Left kidney (tissue), 2 donors: ENCODE measurements around the gene RABL6. TPM values are rescaled to one million over a fixed set of nuclear protein-coding genes. Genes with fewer than 3 reads are reported as not detected.

ENCODE experiments used
- DNase-seq: peaks from one replicate; pipeline ENCODE4 v3.0.0-alpha.2; 2013
- polyA plus RNA-seq: library from polyadenylated mRNA; unstranded; fragments of 120-200 nt; gene quantifications from one replicate; pipeline ENCODE4 v1.2.1, GENCODE V29; 2013; ENCODE audit not compliant: insufficient read length

Gene RABL6
- polyA plus RNA-seq, 1 donor, result 59.9 TPM

GRCh38 chr9:136814725-136815421, 7.1 kb downstream of the RABL6 start:
- no peak for DNase-seq

DNA sequence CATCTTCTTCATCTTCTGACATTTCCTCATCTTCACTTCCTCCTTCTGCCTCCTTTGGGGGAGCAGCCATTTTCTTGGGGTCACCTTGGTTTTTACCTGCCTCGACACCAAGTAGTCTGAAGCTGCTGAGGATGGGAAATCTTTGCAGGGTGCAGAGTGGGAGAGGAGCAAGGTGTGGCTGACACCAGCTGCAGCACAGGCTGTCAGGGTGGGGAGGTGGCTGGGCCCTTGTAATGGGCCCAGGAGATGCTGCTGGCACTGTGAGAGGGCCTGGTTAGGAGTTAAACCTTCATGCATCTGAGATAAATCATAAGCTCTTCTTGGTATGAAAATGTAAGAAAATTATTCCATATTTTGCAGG, 7.7 kb downstream of the RABL6 start:
- no peak for DNase-seq

- no peak for DNase-seq
Measured at GRCh38 chr9:136820971-136821825, 13.4 kb downstream of the RABL6 start.

DNA sequence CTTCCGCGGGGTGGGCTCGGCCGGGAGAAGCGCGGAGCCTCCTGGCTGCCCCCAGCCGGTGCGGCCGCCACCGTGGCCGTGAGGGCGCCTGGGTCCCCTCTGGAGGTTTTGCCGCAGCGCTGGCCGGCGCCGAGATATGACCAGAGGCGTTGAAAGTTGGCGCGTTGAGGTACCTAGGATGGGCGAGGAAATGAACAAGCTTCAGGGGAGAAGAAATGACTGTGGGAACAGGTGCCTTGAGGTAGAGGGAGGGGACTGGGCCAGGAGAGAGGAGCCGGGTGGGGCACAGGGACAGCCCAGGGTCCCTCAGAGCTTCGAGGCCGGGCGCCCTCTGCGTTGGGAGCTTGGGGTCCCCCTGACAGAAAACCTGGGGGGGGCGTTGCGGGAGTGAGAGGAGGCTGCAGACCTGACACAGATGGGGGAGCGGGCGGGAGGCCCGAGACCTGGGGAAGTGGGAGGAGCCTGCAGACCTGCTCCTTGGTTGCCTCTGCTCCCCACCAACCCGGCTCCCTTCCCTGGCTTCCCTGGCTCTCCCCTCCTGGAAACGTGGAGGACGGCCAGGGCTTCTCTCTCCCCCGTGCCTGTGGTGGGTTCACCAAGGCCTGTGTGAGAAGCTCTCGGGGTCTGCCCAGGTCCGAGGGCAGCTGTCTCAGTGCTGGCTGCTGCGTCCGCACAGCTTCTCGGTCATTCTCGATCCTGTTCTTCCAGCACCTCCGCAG, 14.2 kb downstream of the RABL6 start:
- no peak for DNase-seq

GRCh38 chr9:136823136-136824046, 15.6 kb downstream of the RABL6 start:
- no peak for DNase-seq

DNA sequence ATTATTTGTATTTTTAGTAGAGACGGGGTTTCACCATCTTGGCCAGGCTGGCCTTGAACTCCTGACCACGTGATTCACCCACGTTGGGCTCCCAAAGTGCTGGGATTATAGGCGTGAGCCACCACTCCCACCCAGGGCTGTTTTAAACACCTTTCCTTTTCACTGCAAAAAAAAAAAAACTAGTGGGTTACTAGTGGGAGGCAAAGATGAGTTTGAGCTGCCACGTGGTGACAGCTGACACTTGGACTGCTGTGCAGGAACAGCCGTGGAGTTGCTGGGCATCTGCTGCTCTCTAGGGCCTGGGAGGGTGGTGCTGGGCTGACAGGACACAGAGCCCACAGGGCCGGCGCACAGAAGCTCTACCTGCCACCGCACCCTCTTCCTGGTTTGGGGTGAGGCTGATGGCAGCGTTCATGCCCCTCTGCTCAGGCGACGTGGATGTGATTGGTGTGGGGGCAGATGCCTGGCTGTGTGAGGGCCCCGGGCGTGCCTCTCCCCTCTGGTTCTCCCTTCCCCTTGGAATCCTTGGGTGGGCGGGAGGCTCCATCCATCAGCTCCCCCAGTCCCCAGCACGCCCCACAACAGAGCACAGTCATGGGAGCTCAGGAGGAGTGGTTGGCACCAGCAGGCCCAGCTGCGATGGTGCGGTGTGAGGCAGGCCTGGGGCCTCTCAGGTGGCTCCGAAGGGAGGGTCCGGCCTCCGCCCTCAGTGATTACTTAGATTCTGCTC, 16.9 kb downstream of the RABL6 start:
- no peak for DNase-seq

GRCh38 chr9:136825295-136826187, 17.8 kb downstream of the RABL6 start:
- DNase-seq, result no peak

DNA sequence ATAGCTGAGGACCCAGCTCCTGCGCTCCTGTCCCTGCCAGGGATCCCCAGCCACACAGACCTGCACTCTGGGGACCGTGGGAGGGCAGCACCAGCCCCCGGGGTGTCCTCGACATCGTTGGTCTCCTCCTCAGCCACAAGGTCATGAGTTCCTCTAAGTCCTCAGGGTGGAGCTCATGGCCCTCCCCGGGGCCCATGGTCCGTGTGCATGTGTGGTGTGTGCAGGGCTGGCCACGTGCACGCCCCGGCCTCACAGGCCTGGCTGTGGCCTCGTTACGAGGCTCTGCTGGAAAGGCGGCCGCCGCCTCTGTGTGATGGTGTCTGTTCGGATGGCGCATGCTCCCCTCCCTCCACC, 18.4 kb downstream of the RABL6 start:
- DNase-seq, result no peak

- no peak for DNase-seq
Measured at GRCh38 chr9:136826703-136827582, 19.2 kb downstream of the RABL6 start.

- DNase-seq, result no peak
Measured at GRCh38 chr9:136827794-136828473, 20.2 kb downstream of the RABL6 start.

DNA sequence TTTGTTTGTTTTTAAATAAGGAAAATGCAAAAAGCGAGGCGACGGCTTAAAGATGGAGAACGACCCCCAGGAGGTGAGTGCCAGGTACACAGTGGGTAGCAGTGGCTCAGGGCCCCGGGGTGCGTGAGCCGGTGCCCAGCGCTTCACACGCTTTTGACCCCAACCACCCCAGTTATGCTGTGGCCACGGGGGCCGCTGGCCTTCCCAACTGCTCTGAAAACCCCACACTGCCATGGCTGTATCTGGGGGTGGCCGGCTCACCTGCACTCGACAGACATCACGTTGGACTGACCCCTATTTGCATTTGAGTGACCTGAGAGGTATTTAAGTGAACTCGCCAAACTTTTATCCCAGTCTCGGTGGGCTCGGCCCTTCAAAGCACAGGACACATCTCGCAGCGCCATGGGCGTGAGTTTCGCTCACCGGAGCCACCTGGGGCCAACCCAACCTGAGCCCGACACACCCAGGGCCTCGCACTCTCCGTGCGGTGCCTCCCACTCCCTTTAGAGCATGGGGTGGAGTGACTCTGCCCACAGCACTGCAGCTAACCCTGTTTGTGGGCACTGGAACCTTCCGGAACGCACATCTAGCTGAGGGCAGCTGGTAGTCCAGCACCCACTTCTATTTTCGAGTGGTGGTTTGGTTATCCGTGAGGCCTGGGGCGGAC, 20.9 kb downstream of the RABL6 start:
- no peak for DNase-seq

DNA sequence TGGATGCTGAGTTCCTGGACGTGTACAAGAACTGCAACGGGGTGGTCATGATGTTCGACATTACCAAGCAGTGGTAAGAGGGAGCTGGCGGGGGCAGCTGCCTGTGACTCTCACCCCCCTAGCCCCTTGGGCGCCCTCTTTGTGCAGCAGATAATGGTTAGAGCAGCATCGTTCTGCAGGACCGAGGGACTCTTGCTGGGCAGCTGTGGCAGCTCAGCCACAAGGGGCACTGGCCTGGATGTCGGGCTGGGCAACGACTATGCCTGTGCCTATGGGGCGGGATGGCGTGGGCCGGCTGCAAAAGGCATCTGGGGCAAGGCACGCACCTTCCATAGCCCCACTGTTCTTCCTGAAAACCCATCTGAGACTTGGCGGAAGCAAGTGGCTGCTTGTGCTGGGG, 21.7 kb downstream of the RABL6 start:
- DNase-seq, result no peak

GRCh38 chr9:136829981-136830885, 22.5 kb downstream of the RABL6 start:
- DNase-seq, result no peak

GRCh38 chr9:136831002-136831719, 23.4 kb downstream of the RABL6 start:
- no peak for DNase-seq

DNA sequence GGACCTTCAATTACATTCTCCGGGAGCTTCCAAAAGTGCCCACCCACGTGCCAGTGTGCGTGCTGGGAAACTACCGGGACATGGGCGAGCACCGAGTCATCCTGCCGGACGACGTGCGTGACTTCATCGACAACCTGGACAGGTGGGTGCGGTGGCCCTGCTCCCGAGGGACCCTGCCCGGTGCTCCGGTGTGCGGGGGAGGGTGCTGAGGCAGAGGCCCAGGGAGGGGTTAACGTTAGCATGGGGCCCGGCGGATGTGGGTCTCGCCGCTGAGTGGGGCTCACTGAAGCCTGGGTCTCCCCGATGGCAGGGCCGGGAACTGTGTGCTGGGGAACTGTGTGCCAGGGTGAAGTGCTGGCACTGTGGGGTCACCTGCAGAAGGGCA, 24.0 kb downstream of the RABL6 start:
- no peak for DNase-seq

GRCh38 chr9:136832581-136832980, 24.8 kb downstream of the RABL6 start:
- no peak for DNase-seq
